Measurements from ENCODE around the gene PANK4.

GRCh38 chr1:2523891-2524609, 2.3 kb downstream of the PANK4 start:
- TF ChIP-seq ZBTB1 (CRISPR knock-in tag; IDR thresholded peaks at IDR 0.05; ENCODE audit: borderline replicate concordance, low read depth) (no peak), TCF7L2 (IDR thresholded peaks at IDR 0.05; ENCODE audit: low read depth, low read length) (no peak), ZFP30 (CRISPR knock-in tag; IDR thresholded peaks at IDR 0.05; ENCODE audit: borderline replicate concordance) (no peak), CTCF (IDR thresholded peaks at IDR 0.05 in 2 of 3, conservative IDR thresholded peaks at IDR 0.05 in 1 of 3; ENCODE audit: insufficient read depth in 2 of 3, low read depth in 1 of 3, low read length in 3 of 3) (no peak), CBX2 (IDR thresholded peaks at IDR 0.05; ENCODE audit: insufficient read depth, low read length, poor library complexity, severe bottlenecking) (no peak), ZSCAN32 (CRISPR knock-in tag; IDR thresholded peaks at IDR 0.05) (no peak), CHD7 (IDR thresholded peaks at IDR 0.05; ENCODE audit: low read depth, low read length) (no peak), RAD21 (CRISPR knock-in tag; conservative IDR thresholded peaks at IDR 0.05 in 1 of 2, IDR thresholded peaks at IDR 0.05 in 1 of 2) (no peak)
